PC-9 (cell line): ENCODE data around the gene SPATA25.

Experiments used
- EZH2 ChIP-seq: fragments of 200-600 bp; sonication (generic); IDR thresholded peaks from 2 replicates; pipeline ENCODE4 v1.8.0; 2017; ENCODE audit warnings: antibody characterized with exemption, low read depth
- TF ChIP-seq, protein P1 (sequence below): fragments of 200-600 bp; sonication (generic); conservative IDR thresholded peaks from 2 replicates; pipeline ENCODE4 v1.6.1; 2017; ENCODE audit warnings: mixed run types, antibody characterized with exemption, mild to moderate bottlenecking, moderate library complexity

DNA sequence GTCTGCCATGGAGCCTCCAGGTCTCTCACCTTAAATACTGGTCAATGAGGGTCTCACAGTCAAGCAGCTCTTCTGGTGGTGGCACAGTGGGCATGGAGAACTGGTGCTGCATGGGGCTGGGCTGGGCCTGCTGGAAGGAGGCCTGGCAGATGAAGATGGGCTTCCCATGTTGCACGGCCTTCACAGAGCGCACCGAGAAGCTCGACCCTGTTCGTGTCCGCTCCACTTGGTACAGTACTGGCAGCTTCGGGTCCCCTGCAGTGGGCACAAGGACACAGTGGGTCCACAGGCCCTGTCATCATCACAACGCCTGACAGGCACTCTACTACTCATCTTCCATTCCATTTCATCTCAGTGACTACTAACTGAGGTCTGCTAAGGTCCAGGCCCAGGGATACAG is 39.0 kb downstream of the SPATA25 start:
- TF ChIP-seq, protein P1, sequence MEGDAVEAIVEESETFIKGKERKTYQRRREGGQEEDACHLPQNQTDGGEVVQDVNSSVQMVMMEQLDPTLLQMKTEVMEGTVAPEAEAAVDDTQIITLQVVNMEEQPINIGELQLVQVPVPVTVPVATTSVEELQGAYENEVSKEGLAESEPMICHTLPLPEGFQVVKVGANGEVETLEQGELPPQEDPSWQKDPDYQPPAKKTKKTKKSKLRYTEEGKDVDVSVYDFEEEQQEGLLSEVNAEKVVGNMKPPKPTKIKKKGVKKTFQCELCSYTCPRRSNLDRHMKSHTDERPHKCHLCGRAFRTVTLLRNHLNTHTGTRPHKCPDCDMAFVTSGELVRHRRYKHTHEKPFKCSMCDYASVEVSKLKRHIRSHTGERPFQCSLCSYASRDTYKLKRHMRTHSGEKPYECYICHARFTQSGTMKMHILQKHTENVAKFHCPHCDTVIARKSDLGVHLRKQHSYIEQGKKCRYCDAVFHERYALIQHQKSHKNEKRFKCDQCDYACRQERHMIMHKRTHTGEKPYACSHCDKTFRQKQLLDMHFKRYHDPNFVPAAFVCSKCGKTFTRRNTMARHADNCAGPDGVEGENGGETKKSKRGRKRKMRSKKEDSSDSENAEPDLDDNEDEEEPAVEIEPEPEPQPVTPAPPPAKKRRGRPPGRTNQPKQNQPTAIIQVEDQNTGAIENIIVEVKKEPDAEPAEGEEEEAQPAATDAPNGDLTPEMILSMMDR: no peak
- no peak for TF ChIP-seq EZH2
